Measurements from ENCODE around the gene PSEN1. TPM values are rescaled to one million over a fixed set of nuclear protein-coding genes. Genes with fewer than 3 reads are reported as not detected.

Gene PSEN1
- polyA plus RNA-seq, 1 donor (not counting 4 experiments of a cell fraction or from before 2014, with no cell fraction given) = 32.6 TPM

- Histone ChIP-seq H3K9ac (ENCODE audit: control insufficient read depth, extremely low read depth, insufficient read depth, low read length) (no peak overlapping the region), H2AFZ (ENCODE audit: control insufficient read depth, low read length) (no peak overlapping the region), H3K9me1 (ENCODE audit: control insufficient read depth, extremely low read depth, insufficient read depth, low read length) (no peaks in the 10 kb centered on the region), H3K4me2 (ENCODE audit: control insufficient read depth, extremely low read depth, insufficient read depth, low read depth, low read length) (no peak overlapping the region), H4K20me1 (ENCODE audit: control insufficient read depth, extremely low read depth, insufficient read depth, low read length) (no peaks in the 10 kb centered on the region), H3K9me3 (ENCODE audit: control insufficient read depth, low read depth, low read length) (no peaks in the 10 kb centered on the region), H3K27me3 (ENCODE audit: control insufficient read depth, extremely low read depth, insufficient read depth, low read length) (no peaks in the 10 kb centered on the region), H3K79me2 (ENCODE audit: control insufficient read depth, insufficient read depth, low read length) (no peaks in the 10 kb centered on the region), H3K4me1 (ENCODE audit: control insufficient read depth, extremely low read depth, insufficient read depth, low read length) (peaks cover 9% of the 10 kb centered on the region), H3K27ac (ENCODE audit: control insufficient read depth, insufficient read depth, low read length) (no peak overlapping the region), H3K36me3 (ENCODE audit: control insufficient read depth in 2 of 2, extremely low read depth in 1 of 2, insufficient read depth in 2 of 2, low read length in 2 of 2) (no peaks in the 10 kb centered on the region), H3K4me3 (ENCODE audit: control insufficient read depth in 2 of 3, extremely low read depth in 1 of 3, insufficient read depth in 2 of 3, low read depth in 1 of 3, low read length in 3 of 3) (no peak overlapping the region)
- dilution Hi-C loops (cut with MboI; ENCODE audit: extremely low pct_ligation_motif_present, low sequenced_read_pairs) = no loop called here
- TF ChIP-seq EZH2 (IDR thresholded peaks at IDR 0.05; ENCODE audit: low read length) (no peak), CTCF (optimal IDR thresholded peaks at IDR 0.05 in 1 of 3, IDR thresholded peaks at IDR 0.05 in 1 of 3, conservative IDR thresholded peaks at IDR 0.05 in 1 of 3; ENCODE audit: extremely low read depth in 1 of 3, insufficient read depth in 2 of 3, low read length in 3 of 3) (no peak)
- DNase-seq (ENCODE audit: low read depth, low spot score) (no peak), FAIRE-seq (no peak)
These were observed 117.0 kb downstream of the PSEN1 start for GRCh38 chr14:73253323-73253610.

- peaks cover 5% of the 10 kb centered on the region for H3K4me1 ChIP-seq (ENCODE audit: control insufficient read depth, extremely low read depth, insufficient read depth, low read length)
- H3K27me3 ChIP-seq (ENCODE audit: control insufficient read depth, extremely low read depth, insufficient read depth, low read length) = no peaks in the 10 kb centered on the region
- no peak overlapping the region for H2AFZ ChIP-seq (ENCODE audit: control insufficient read depth, low read length)
- FAIRE-seq (no peak), DNase-seq (ENCODE audit: low read depth, low spot score) (no peak)
- H3K36me3 ChIP-seq (ENCODE audit: control insufficient read depth in 2 of 2, extremely low read depth in 1 of 2, insufficient read depth in 2 of 2, low read length in 2 of 2) = no peaks in the 10 kb centered on the region
- H3K4me2 ChIP-seq (ENCODE audit: control insufficient read depth, extremely low read depth, insufficient read depth, low read depth, low read length) = no peak overlapping the region
- no peaks in the 10 kb centered on the region for H3K9me3 ChIP-seq (ENCODE audit: control insufficient read depth, low read depth, low read length)
- no peak overlapping the region for H3K27ac ChIP-seq (ENCODE audit: control insufficient read depth, insufficient read depth, low read length)
- no peaks in the 10 kb centered on the region for H4K20me1 ChIP-seq (ENCODE audit: control insufficient read depth, extremely low read depth, insufficient read depth, low read length)
- TF ChIP-seq EZH2 (IDR thresholded peaks at IDR 0.05; ENCODE audit: low read length) = no peak
- TF ChIP-seq CTCF (optimal IDR thresholded peaks at IDR 0.05 in 1 of 3, IDR thresholded peaks at IDR 0.05 in 1 of 3, conservative IDR thresholded peaks at IDR 0.05 in 1 of 3; ENCODE audit: extremely low read depth in 1 of 3, insufficient read depth in 2 of 3, low read length in 3 of 3) = no peak
- no peaks in the 10 kb centered on the region for H3K9me1 ChIP-seq (ENCODE audit: control insufficient read depth, extremely low read depth, insufficient read depth, low read length)
- H3K4me3 ChIP-seq (ENCODE audit: control insufficient read depth in 2 of 3, extremely low read depth in 1 of 3, insufficient read depth in 2 of 3, low read depth in 1 of 3, low read length in 3 of 3) = no peak overlapping the region
- H3K9ac ChIP-seq (ENCODE audit: control insufficient read depth, extremely low read depth, insufficient read depth, low read length) = no peak overlapping the region
- no peaks in the 10 kb centered on the region for H3K79me2 ChIP-seq (ENCODE audit: control insufficient read depth, insufficient read depth, low read length)
- dilution Hi-C loops (cut with MboI; ENCODE audit: extremely low pct_ligation_motif_present, low sequenced_read_pairs) = no loop called here
These were observed 117.4 kb downstream of the PSEN1 start for GRCh38 chr14:73253721-73254120.
